Fibroblast of skin of left biceps (primary cell): ENCODE results near the gene NANOS2.

Experiments used
- DNase-seq, 2 experiments: peaks; one replicate each; pipeline ENCODE4 v3.0.0-alpha.2; 2013; ENCODE audit warnings: low read depth in 2 of 2

The NANOS2 gene

GRCh38 chr19:45895519-45895972, 19.0 kb downstream of the NANOS2 start:
- DNase-seq, result no peak

- no peak for DNase-seq
These were observed 23.7 kb downstream of the NANOS2 start for GRCh38 chr19:45890877-45891276.

- DNase-seq, result no peak
These were observed 25.2 kb downstream of the NANOS2 start for GRCh38 chr19:45889210-45889885.

GRCh38 chr19:45887200-45887710, 27.3 kb downstream of the NANOS2 start:
- no peak for DNase-seq

GRCh38 chr19:45886427-45887199, 28.0 kb downstream of the NANOS2 start:
- DNase-seq, result peak; percentile 81 to 82

GRCh38 chr19:45885556-45886426, 28.8 kb downstream of the NANOS2 start, which contains the start of gene IRF2BP1:
IRF2BP1 (minus strand) TSS chr19:45886141; CDS start chr19:45885774, 367 bp downstream.
- DNase-seq, result peak; percentile 73 to 79

GRCh38 chr19:45884682-45885555, 29.7 kb downstream of the NANOS2 start:
- DNase-seq, result no peak

GRCh38 chr19:45883881-45884681, 30.5 kb downstream of the NANOS2 start:
- no peak for DNase-seq

GRCh38 chr19:45883586-45883880, 31.0 kb downstream of the NANOS2 start:
- DNase-seq, result no peak

- DNase-seq, result peak; percentile 45 to 53
These were observed 31.7 kb downstream of the NANOS2 start for GRCh38 chr19:45882652-45883585.

- no peak for DNase-seq
These were observed 32.6 kb downstream of the NANOS2 start for GRCh38 chr19:45881909-45882528.

- DNase-seq, result no peak
These were observed 33.3 kb downstream of the NANOS2 start for GRCh38 chr19:45881082-45881908.

- DNase-seq, result no peak
These were observed 34.6 kb downstream of the NANOS2 start for GRCh38 chr19:45879971-45880370.

GRCh38 chr19:45879055-45879454, 35.5 kb downstream of the NANOS2 start:
- no peak for DNase-seq

- DNase-seq, result no peak
These were observed 36.4 kb downstream of the NANOS2 start for GRCh38 chr19:45878043-45878794.

- DNase-seq, result peak; percentile 18 to 25
These were observed 38.0 kb downstream of the NANOS2 start for GRCh38 chr19:45876411-45877197.
